Keratinocyte (primary cell): ENCODE results near the gene MGAT3. TPM values are rescaled to one million over a fixed set of nuclear protein-coding genes. Genes with fewer than 3 reads are reported as not detected.
"Not testable (repeated sequence)": the region's sequence is repeated elsewhere in the genome, so short reads cannot be mapped to it uniquely, and the experiment has no call there.

Experiments
- DNase-seq: peaks from one replicate; pipeline ENCODE4 v3.0.0-alpha.2; 2011; ENCODE audit warnings: low read depth, missing footprints, low spot score
- FAIRE-seq: peaks from 2 replicates; lab custom pipeline; 2011; peaks lifted over from hg19 to GRCh38; lab: Jason Lieb, UNC
- H2AFZ ChIP-seq: 2 replicates; pipeline ENCODE4 v1.6.0; 2012; ENCODE audit warnings: low read length, control low read depth, inconsistent platforms; ENCODE audit not compliant: control insufficient read depth
- H3K27ac ChIP-seq: 2 replicates; pipeline ENCODE4 v1.5.1; 2011; ENCODE audit warnings: low read length; ENCODE audit not compliant: control insufficient read depth, insufficient read depth
- H3K27me3 ChIP-seq: 3 replicates; pipeline ENCODE4 v1.6.0; 2011; ENCODE audit warnings: low read length; ENCODE audit not compliant: control insufficient read depth, insufficient read depth; ENCODE audit errors: extremely low read depth
- H3K36me3 ChIP-seq, 2 experiments: 2 replicates in 1 of 2; 3 replicates in 1 of 2; pipeline ENCODE4 v1.5.1; 2011; ENCODE audit warnings: low read length in 2 of 2, mild to moderate bottlenecking in 1 of 2; ENCODE audit not compliant: control insufficient read depth in 2 of 2, insufficient read depth in 2 of 2; ENCODE audit errors: extremely low read depth in 1 of 2
- H3K4me1 ChIP-seq: 3 replicates; pipeline ENCODE4 v1.5.1; 2011; ENCODE audit warnings: low read length; ENCODE audit not compliant: control insufficient read depth, insufficient read depth; ENCODE audit errors: extremely low read depth
- H3K4me2 ChIP-seq: 3 replicates; pipeline ENCODE4 v1.6.0; 2011; ENCODE audit warnings: low read depth, low read length; ENCODE audit not compliant: control insufficient read depth, insufficient read depth; ENCODE audit errors: extremely low read depth
- H3K4me3 ChIP-seq, 3 experiments: fragments of 200-600 bp in 1 of 3; sonication (generic) in 1 of 3; 2 replicates in 2 of 3; 3 replicates in 1 of 3; pipeline ENCODE4 v1.5.1; 2011 to 2016; ENCODE audit warnings: low read length in 3 of 3, mild to moderate bottlenecking in 3 of 3, control low read depth in 2 of 3, inconsistent platforms in 1 of 3, low read depth in 1 of 3, mixed read lengths in 1 of 3, mixed run types in 1 of 3, moderate library complexity in 1 of 3; ENCODE audit not compliant: control insufficient read depth in 2 of 3, insufficient read depth in 2 of 3; ENCODE audit errors: extremely low read depth in 1 of 3
- H3K79me2 ChIP-seq: 2 replicates; pipeline ENCODE4 v1.6.0; 2012; ENCODE audit warnings: low read length; ENCODE audit not compliant: control insufficient read depth, insufficient read depth
- H3K9ac ChIP-seq: 3 replicates; pipeline ENCODE4 v1.6.0; 2011; ENCODE audit warnings: low read length; ENCODE audit not compliant: control insufficient read depth, insufficient read depth; ENCODE audit errors: extremely low read depth
- H3K9me1 ChIP-seq: 3 replicates; pipeline ENCODE4 v1.6.0; 2011; ENCODE audit warnings: low read length; ENCODE audit not compliant: control insufficient read depth, insufficient read depth; ENCODE audit errors: extremely low read depth
- H3K9me3 ChIP-seq: 2 replicates; pipeline ENCODE4 v1.5.1; 2012; ENCODE audit warnings: low read depth, low read length; ENCODE audit not compliant: control insufficient read depth
- H4K20me1 ChIP-seq: 3 replicates; pipeline ENCODE4 v1.6.0; 2011; ENCODE audit warnings: low read length; ENCODE audit not compliant: control insufficient read depth, insufficient read depth; ENCODE audit errors: extremely low read depth
- CTCF ChIP-seq, 3 experiments: IDR thresholded peaks in 1 of 3; conservative IDR thresholded peaks in 1 of 3; optimal IDR thresholded peaks in 1 of 3; 2 replicates in 2 of 3; 3 replicates in 1 of 3; pipeline versions ENCODE3 to v1.5.1; 2011; ENCODE audit warnings: low read length in 3 of 3, mild to moderate bottlenecking in 3 of 3, moderate library complexity in 2 of 3, control low read depth in 1 of 3, inconsistent platforms in 1 of 3; ENCODE audit not compliant: insufficient read depth in 2 of 3; ENCODE audit errors: extremely low read depth in 1 of 3
- EZH2 ChIP-seq: IDR thresholded peaks from one replicate; pipeline ENCODE4 v1.6.1; 2012; ENCODE audit warnings: inconsistent platforms, mild to moderate bottlenecking, low read length, moderate library complexity
- dilution Hi-C: fragments of 300-500 bp; cut with MboI; formaldehyde crosslinking; loops from one replicate; pipeline ENCODE4 v1.7.0; 2020; ENCODE audit warnings: low sequenced_read_pairs; ENCODE audit not compliant: extremely low pct_ligation_motif_present
- polyA plus RNA-seq, 5 experiments: library from polyadenylated mRNA; depleted of rRNA in 3 of 5; stranded (reverse) in 3 of 5; stranded (forward) in 1 of 5; unstranded in 1 of 5; fragments of >200 nt; gene quantifications; 1 replicate in 1 of 5; 2 replicates in 3 of 5; 3 replicates in 1 of 5; pipeline versions ENCODE4 v1.2.1 to v1.2.3, GENCODE V29; 2011 to 2012; ENCODE audit warnings: missing spikeins in 2 of 5, low read depth in 1 of 5, low replicate concordance in 1 of 5

The MGAT3 gene
- polyA plus RNA-seq, 1 donor (not counting 4 experiments of a cell fraction or from before 2014, with no cell fraction given), result not detected

- H3K9ac ChIP-seq, result no peak overlapping the region
- no peaks in the 10 kb centered on the region for H3K27me3 ChIP-seq
- no peak for DNase-seq
- no peak overlapping the region for H2AFZ ChIP-seq
- peaks cover 18% of the 10 kb centered on the region for H3K4me1 ChIP-seq
- H3K27ac ChIP-seq, result no peak overlapping the region
- H3K4me3 ChIP-seq, result no peak overlapping the region
- H3K36me3 ChIP-seq, result peaks cover 22 to 28% of the 10 kb centered on the region in 2 experiments
- no peak for FAIRE-seq
- no peak for TF ChIP-seq CTCF (optimal IDR thresholded peaks at IDR 0.05 in 1 of 3, IDR thresholded peaks at IDR 0.05 in 1 of 3, conservative IDR thresholded peaks at IDR 0.05 in 1 of 3; ENCODE audit: extremely low read depth in 1 of 3, insufficient read depth in 2 of 3, low read length in 3 of 3)
- no peak for TF ChIP-seq EZH2
- no peaks in the 10 kb centered on the region for H3K9me3 ChIP-seq
- no peak overlapping the region for H3K4me2 ChIP-seq
- dilution Hi-C loops, result no loop called here
- H3K79me2 ChIP-seq, result peaks cover 61% of the 10 kb centered on the region
- no peaks in the 10 kb centered on the region for H3K9me1 ChIP-seq
- no peaks in the 10 kb centered on the region for H4K20me1 ChIP-seq
Measured at GRCh38 chr22:39504071-39504470, 47.3 kb downstream of the MGAT3 start.

GRCh38 chr22:39507021-39507420, 50.2 kb downstream of the MGAT3 start:
- H2AFZ ChIP-seq, dilution Hi-C loops, H4K20me1 ChIP-seq, H3K4me1 ChIP-seq, FAIRE-seq, H3K27me3 ChIP-seq, DNase-seq, H3K4me3 ChIP-seq, H3K4me2 ChIP-seq, H3K9me3 ChIP-seq, H3K27ac ChIP-seq, H3K9ac ChIP-seq, H3K9me1 ChIP-seq: not testable (repeated sequence)
- Histone ChIP-seq H3K79me2 (peaks cover 82% of the 10 kb centered on the region), H3K36me3 (peaks cover 36 to 44% of the 10 kb centered on the region in 2 experiments)

- peaks cover 3% of the 10 kb centered on the region for H4K20me1 ChIP-seq
- no peaks in the 10 kb centered on the region for H3K9me3 ChIP-seq
- no peaks in the 10 kb centered on the region for H3K27me3 ChIP-seq
- dilution Hi-C loops, result no loop called here
- no peaks in the 10 kb centered on the region for H3K9me1 ChIP-seq
- H3K27ac ChIP-seq, result no peak overlapping the region
- no peak overlapping the region for H3K4me2 ChIP-seq
- H3K79me2 ChIP-seq, result peaks cover 73% of the 10 kb centered on the region
- H3K9ac ChIP-seq, result no peak overlapping the region
- peaks cover 4% of the 10 kb centered on the region for H3K4me1 ChIP-seq
- TF ChIP-seq EZH2 (no peak), CTCF (optimal IDR thresholded peaks at IDR 0.05 in 1 of 3, IDR thresholded peaks at IDR 0.05 in 1 of 3, conservative IDR thresholded peaks at IDR 0.05 in 1 of 3; ENCODE audit: extremely low read depth in 1 of 3, insufficient read depth in 2 of 3, low read length in 3 of 3) (no peak)
- peaks cover 41 to 50% of the 10 kb centered on the region in 2 experiments for H3K36me3 ChIP-seq
- no peak overlapping the region for H3K4me3 ChIP-seq
- DNase-seq (no peak), FAIRE-seq (no peak)
- H2AFZ ChIP-seq, result no peak overlapping the region
Measured at GRCh38 chr22:39508393-39508792, 51.6 kb downstream of the MGAT3 start.
